OCI-M2 (cell line): ENCODE measurements around the gene AKAP1.

Experiments
- DNase-seq: peaks from one replicate; lab custom pipeline; 2025; ENCODE audit not compliant: unreplicated experiment; lab: John Stamatoyannopoulos, UW

AKAP1 gene

GRCh38 chr17:57104461-57105175, 19.6 kb downstream of the AKAP1 start:
- DNase-seq = no peak

DNA sequence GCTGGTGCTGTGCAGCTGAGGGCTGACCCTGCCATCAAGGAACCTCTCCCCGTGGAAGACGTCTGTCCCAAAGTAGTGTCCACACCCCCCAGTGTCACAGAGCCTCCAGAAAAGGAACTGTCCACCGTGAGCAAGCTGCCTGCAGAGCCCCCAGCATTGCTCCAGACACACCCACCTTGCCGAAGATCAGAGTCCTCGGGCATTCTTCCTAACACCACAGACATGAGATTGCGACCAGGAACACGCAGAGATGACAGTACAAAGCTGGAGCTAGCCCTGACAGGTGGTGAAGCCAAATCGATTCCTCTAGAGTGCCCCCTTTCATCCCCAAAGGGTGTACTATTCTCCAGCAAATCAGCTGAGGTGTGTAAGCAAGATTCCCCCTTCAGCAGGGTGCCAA, 20.5 kb downstream of the AKAP1 start:
- no peak for DNase-seq

- DNase-seq = no peak
Observed at GRCh38 chr17:57106107-57106835, 21.2 kb downstream of the AKAP1 start.

DNA sequence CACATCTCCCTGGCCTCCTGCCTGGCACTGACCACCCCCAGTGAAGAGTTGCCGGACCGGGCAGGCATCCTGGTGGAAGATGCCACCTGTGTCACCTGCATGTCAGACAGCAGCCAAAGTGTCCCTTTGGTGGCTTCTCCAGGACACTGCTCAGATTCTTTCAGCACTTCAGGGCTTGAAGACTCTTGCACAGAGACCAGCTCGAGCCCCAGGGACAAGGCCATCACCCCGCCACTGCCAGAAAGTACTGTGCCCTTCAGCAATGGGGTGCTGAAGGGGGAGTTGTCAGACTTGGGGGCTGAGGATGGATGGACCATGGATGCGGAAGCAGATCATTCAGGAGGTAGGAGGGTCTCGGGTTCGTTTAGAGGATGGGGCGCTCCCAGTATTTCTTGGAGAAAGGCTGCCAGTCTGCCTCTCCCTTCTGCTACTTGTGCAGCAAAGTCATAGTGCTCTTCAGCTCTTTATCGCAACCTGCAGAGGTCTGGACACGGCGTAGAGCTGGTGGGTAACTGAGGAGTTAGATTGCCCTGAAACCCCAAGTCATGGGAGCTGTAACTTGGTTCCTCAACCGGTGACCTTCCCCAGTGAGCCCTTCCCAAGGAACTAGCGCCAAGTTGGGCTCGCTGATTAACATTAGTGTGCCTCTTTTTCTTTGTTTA, 21.9 kb downstream of the AKAP1 start:
- DNase-seq = no peak

DNA sequence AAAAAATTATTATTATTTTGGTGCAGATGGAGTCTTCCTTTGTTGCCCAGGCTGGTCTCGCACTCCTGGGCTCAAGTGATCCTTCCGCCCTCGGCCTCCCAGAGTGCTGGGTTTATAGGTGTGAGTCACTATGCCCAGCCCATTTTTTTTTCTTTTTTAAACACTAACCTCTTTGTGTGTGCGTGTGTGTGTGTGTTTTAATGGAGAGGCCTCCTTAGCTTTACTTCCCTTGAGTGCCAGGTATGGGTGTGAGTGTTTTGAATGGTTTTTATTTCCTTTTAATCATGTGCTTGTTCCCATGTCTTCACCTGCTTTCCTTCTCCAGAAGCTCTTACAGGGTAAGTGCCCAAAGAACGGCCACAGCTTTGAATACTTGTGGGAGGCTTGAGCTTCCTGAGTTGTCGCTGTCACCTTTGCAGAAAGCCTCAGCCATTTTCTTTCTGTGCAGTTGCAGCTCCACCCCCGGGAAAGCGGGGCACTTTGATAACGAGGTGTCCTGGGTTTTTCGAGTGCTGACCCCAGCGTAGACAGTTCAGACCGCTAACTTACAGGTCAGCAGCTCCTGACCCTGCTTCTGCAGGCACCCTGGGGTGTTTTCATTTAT, 22.6 kb downstream of the AKAP1 start:
- DNase-seq = no peak

- DNase-seq = no peak
Observed at GRCh38 chr17:57108671-57109392, 23.8 kb downstream of the AKAP1 start.

DNA sequence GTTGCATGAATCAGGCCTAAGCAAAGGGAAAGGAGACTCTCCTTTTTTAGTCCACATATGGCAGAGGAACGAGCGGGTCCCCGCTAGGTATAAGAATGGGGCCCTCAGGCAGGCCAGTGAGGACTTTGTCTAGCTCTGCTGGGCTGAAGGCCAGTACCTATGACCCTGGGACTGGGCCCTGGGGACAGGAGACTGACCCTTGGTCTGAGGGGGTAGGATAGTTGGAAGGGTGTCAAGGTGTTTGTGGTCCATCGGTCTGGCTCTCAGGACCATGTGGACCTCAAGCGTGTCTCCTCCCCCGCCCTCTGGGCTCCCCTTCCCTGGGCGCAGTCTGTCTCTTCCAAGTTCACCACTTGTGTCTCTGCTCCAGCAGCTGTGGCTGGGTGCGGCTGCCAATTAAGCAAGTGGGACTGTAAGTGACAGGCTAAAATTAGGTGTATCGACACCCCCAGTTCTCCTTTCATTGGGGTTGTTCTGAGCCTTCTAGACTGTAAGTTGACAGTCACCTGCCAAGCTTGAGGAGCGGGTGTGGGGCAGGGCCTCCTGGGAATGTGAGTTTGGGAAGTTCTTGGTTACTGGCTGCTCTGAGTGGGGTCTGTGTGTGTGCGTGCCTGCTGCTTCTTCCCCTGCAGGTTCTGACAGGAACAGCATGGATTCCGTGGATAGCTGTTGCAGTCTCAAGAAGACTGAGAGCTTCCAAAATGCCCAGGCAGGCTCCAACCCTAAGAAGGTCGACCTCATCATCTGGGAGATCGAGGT, 24.5 kb downstream of the AKAP1 start:
- DNase-seq = no peak

- no peak for DNase-seq
Observed at GRCh38 chr17:57110152-57110542, 25.1 kb downstream of the AKAP1 start.

- DNase-seq = no peak
Observed at GRCh38 chr17:57110579-57111325, 25.7 kb downstream of the AKAP1 start.

DNA sequence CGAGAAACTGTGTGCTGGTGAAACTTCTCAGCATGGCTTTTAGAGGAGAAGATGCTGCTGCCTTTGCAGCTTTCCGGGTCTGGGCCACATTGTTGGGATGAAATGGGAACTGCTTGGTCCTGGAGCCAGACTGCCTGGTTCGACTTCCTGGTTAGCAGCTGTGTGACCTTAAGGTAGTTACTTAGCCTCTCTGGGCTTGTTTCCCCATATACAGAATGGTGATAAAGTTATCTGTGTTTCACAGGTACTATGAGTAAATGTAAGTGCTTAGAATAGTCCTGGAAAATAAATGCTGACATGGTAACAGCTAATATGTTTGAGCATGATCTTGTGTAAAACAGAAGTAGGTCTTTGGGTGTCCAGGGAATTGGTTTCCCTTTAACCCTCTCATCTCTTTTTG, 26.3 kb downstream of the AKAP1 start:
- DNase-seq = no peak

- no peak for DNase-seq
Observed at GRCh38 chr17:57113011-57113410, 28.0 kb downstream of the AKAP1 start.

DNA sequence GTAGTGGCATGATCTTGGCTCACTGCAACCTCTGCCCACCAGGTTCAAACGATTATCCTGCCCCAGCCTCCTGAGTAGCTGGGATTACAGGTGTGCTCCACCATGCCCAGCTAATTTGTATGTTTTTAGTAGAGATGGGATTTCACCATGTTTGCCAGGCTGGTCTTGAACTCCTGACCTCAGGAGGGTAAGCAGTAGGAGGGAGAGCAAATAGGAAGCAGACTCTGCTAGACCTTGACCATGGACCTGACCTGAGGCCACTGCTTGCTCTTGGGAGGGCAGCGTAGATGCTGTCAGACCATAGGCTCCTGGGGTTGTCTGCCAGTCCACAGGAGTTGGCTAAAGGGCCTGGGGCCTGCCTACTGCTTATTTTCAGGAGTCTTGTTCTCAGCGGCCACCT, 28.6 kb downstream of the AKAP1 start:
- no peak for DNase-seq

- DNase-seq = no peak
Observed at GRCh38 chr17:57114085-57114673, 29.1 kb downstream of the AKAP1 start.

- no peak for DNase-seq
Observed at GRCh38 chr17:57115377-57115776, 30.3 kb downstream of the AKAP1 start.

- no peak for DNase-seq
Observed at GRCh38 chr17:57115916-57116315, 30.9 kb downstream of the AKAP1 start.

GRCh38 chr17:57117798-57118197, 32.8 kb downstream of the AKAP1 start:
- DNase-seq = no peak

DNA sequence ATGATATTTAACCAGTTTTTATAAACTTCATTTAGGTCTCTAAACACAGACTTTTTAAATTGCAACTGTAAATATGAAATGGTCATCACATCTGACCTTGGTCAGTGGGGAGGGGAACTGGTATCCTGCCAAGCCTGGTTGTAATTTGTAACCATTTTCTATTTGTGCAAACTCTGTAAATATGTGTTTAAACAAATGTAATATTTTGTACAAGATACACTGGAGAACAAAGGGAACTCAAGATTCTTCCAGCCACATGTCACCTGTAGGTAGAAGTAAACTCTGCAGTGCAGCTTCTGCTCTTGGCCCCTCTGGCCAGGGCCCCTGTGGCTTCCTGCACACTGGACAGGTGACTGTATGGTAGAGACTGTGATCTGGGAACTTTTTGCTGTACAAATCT, 35.8 kb downstream of the AKAP1 start:
- no peak for DNase-seq

- no peak for DNase-seq
Observed at GRCh38 chr17:57121308-57122042, 36.4 kb downstream of the AKAP1 start.

DNA sequence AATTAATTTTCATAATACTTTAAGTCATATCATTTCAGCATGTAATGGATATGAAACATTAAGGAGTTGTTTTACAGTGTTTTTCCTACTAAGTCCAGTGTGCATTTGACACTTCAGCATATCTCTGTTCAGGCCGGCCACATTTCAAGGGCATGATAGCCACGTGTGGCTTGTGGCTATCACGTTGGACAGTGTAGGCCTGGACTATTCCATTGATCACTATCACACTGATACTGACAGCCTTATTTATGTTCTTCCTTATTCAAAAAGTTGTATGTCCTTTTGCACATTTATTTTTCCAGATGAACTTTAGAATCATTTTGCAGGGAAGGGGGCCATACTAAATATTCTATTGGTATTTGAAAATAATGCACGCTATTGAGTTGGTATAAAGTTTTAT, 39.0 kb downstream of the AKAP1 start:
- no peak for DNase-seq
